ENCODE results near the gene GABBR2. TPM values are rescaled to one million over a fixed set of nuclear protein-coding genes. Genes with fewer than 3 reads are reported as not detected.
"Not testable (repeated sequence)": the region's sequence is repeated elsewhere in the genome, so short reads cannot be mapped to it uniquely, and the experiment has no call there.

GABBR2 gene
- total and polyA plus RNA-seq, 4 experiments from 2014 or later, result not detected

DNA sequence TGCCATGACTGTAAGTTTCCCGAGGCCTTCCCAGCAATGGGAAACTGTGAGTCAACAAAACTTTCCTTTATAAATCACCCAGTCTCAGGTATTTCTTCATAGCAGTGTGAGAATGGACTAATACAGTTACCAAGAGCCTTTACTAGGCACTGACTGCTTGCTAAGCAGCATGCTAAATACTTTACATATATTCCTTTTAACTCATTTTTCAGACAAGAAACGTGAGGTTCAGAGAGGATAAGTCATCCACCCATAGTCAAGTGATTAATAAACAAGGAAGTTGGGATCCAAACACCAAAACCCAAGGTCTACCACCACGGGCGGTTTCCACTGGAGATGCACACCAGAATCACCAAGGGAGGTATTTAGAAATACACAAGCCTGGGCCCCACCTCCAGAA lies 50.8 kb downstream of the GABBR2 start:
- no peaks in the 10 kb centered on the region for H3K9me3 ChIP-seq (ENCODE audit: control insufficient read depth in 1 of 2, low read length in 2 of 2)
- no peak overlapping the region for H3K27ac ChIP-seq (ENCODE audit: low read depth, low read length)
- intact Hi-C loops (cut with micrococcal nuclease), result no loop called here
- Mint-ChIP-seq H3K27ac (no peak overlapping the region), H3K27me3 (peaks cover 1 to 19% of the 10 kb centered on the region in 2 donors), H3K4me1 (no peaks in the 10 kb centered on the region), H3K9me3 (peaks cover 0 to 5% (median 1%) of the 10 kb centered on the region in 8 donors), H3K4me3 (no peak overlapping the region), H3K36me3 (no peaks in the 10 kb centered on the region)
- H3K27me3 ChIP-seq (ENCODE audit: insufficient read depth, low read length), result no peaks in the 10 kb centered on the region
- ChIA-PET CTCF (ENCODE audit: partially characterized antibody) (no interaction called here), POLR2A (ENCODE audit: partially characterized antibody) (no interaction called here)
- DNase-seq, result no peak
- H3K4me1 ChIP-seq (ENCODE audit: insufficient read depth, low read length), result no peaks in the 10 kb centered on the region
- H3K36me3 ChIP-seq (ENCODE audit: insufficient read depth, low read length), result no peaks in the 10 kb centered on the region
- H3K4me3 ChIP-seq (ENCODE audit: low read length in 2 of 2), result no peak overlapping the region

DNA sequence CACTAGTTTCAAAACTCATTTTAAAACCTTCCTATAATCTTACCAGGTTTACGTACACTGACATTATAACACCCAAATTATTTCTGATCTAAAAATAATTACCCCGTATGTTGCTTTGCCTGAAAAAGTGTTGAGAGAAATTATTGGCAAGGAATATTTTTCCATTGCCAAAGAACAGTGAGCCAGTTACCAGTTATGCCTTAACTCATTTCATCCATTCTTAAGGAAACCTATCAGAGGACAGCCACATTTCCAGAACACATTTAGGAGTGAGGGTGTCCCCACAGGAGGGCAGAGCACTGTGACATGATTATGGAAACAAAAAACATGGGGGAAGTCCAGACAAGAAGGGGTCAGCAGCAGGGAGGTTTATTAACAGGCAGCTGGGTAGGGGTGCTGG lies 52.2 kb downstream of the GABBR2 start:
- Mint-ChIP-seq H3K9me3 (peaks cover 0 to 5% (median 0%) of the 10 kb centered on the region in 8 donors), H3K27ac (no peak overlapping the region), H3K4me1 (no peaks in the 10 kb centered on the region), H3K27me3 (peaks cover 0 to 10% of the 10 kb centered on the region in 2 donors), H3K36me3 (no peaks in the 10 kb centered on the region), H3K4me3 (no peak overlapping the region)
- Histone ChIP-seq H3K4me3 (ENCODE audit: low read length in 2 of 2) (no peak overlapping the region), H3K27ac (ENCODE audit: low read depth, low read length) (no peak overlapping the region), H3K36me3 (ENCODE audit: insufficient read depth, low read length) (no peaks in the 10 kb centered on the region), H3K27me3 (ENCODE audit: insufficient read depth, low read length) (no peaks in the 10 kb centered on the region), H3K9me3 (ENCODE audit: control insufficient read depth in 1 of 2, low read length in 2 of 2) (no peaks in the 10 kb centered on the region), H3K4me1 (ENCODE audit: insufficient read depth, low read length) (no peaks in the 10 kb centered on the region)
- ChIA-PET POLR2A (ENCODE audit: partially characterized antibody) (no interaction called here), CTCF (ENCODE audit: partially characterized antibody) (no interaction called here)
- no peak for DNase-seq
- intact Hi-C loops (cut with micrococcal nuclease), result no loop called here

DNA sequence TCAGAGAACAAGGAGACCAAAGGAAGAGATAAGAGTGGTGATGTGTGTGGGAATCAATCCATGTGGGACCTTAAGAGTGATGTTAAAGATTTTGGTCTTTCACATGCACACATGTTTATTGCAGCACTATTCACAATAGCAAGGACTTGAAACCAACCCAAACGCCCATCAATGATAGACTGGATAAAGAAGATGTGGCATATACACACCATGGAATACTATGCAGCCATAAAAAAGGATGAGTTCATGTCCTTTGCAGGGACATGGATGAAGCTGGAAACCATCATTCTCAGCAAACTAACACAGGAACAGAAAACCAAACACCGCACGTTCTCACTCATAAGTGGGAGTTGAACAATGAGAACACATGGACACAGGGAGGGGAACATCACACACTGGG lies 53.3 kb downstream of the GABBR2 start:
- H3K4me3 ChIP-seq (ENCODE audit: low read length in 2 of 2); H3K9me3 ChIP-seq (ENCODE audit: control insufficient read depth in 1 of 2, low read length in 2 of 2); H3K4me1 ChIP-seq (ENCODE audit: insufficient read depth, low read length); intact Hi-C loops (cut with micrococcal nuclease); H3K9me3 Mint-ChIP-seq; H3K27ac Mint-ChIP-seq; DNase-seq; H3K4me3 Mint-ChIP-seq; CTCF ChIA-PET (ENCODE audit: partially characterized antibody); POLR2A ChIA-PET (ENCODE audit: partially characterized antibody); H3K27me3 ChIP-seq (ENCODE audit: insufficient read depth, low read length); H3K27ac ChIP-seq (ENCODE audit: low read depth, low read length); H3K36me3 Mint-ChIP-seq; H3K4me1 Mint-ChIP-seq; H3K36me3 ChIP-seq (ENCODE audit: insufficient read depth, low read length): not testable (repeated sequence)
- peaks cover 0 to 10% of the 10 kb centered on the region in 2 donors for H3K27me3 Mint-ChIP-seq

DNA sequence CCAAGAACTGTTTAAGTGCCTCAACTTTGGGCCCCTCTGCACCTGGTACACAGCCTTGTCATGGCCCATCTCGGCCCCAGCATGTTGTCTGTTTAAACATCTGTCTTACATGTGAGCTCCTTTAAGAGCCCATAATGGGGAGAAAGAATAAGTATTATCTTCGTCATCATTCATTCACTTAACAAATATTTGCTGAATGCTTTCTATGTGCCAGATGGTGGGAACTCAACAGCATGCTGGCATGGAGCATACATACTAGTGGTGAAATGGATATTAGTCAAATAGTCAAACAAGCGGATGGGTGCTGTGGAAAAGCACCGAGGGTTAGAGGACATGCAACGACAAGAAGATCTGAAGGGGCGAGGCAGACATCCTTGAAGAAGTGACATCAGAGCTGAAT lies 54.5 kb downstream of the GABBR2 start:
- H3K9me3 ChIP-seq (ENCODE audit: control insufficient read depth in 1 of 2, low read length in 2 of 2), result no peaks in the 10 kb centered on the region
- ChIA-PET CTCF (ENCODE audit: partially characterized antibody) (no interaction called here), POLR2A (ENCODE audit: partially characterized antibody) (no interaction called here)
- intact Hi-C loops (cut with micrococcal nuclease), result no loop called here
- Mint-ChIP-seq H3K27me3 (peaks cover 3 to 7% of the 10 kb centered on the region in 2 donors), H3K36me3 (no peaks in the 10 kb centered on the region), H3K9me3 (peaks cover 0 to 5% (median 0%) of the 10 kb centered on the region in 8 donors), H3K4me3 (no peak overlapping the region), H3K4me1 (no peaks in the 10 kb centered on the region), H3K27ac (peak overlapping the region in 1 of 7 donors; percentile 26)
- H3K4me3 ChIP-seq (ENCODE audit: low read length in 2 of 2), result no peak overlapping the region
- H3K4me1 ChIP-seq (ENCODE audit: insufficient read depth, low read length), result no peaks in the 10 kb centered on the region
- H3K36me3 ChIP-seq (ENCODE audit: insufficient read depth, low read length), result no peaks in the 10 kb centered on the region
- DNase-seq, result no peak
- no peak overlapping the region for H3K27ac ChIP-seq (ENCODE audit: low read depth, low read length)
- H3K27me3 ChIP-seq (ENCODE audit: insufficient read depth, low read length), result no peaks in the 10 kb centered on the region

DNA sequence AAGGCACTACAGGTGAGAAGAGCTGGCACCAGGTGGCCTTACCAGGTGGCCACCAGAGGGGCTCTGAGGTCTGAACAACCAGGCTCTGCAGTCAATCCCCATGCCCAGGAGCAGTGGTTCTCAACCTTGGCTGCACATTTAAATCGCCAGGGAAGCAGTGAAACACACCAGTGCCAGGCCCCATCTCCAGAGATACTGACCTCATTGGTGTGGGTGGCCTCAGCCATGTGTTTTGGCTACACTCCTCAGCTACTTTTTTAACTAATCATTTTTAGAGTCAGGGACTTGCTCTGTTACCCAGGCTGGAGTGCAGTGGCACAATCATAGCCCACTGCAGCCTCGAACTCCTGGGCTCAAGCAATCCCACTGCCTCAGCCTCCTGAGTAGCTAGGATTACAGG lies 56.0 kb downstream of the GABBR2 start:
- intact Hi-C loops (cut with micrococcal nuclease), result no loop called here

DNA sequence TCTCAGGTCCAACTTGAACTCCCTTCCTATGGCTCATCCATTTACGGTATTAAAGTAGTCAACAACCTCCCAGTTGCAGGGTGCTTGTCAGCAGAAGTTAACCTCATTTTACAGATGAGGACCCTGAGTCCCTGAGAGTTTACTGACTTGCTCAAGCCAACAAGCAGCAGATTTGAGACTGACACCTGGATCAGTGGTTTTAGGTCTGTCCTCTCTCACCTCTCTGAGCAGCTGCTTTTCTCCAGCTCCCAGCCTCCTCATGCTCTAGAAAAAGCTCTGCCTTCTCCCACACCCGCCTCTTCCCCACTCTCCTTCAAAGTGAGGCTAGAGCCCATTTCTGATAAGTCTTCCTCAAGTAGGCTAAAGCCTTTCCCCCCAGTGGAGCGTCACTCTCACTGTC lies 56.4 kb downstream of the GABBR2 start:
- ChIA-PET CTCF (ENCODE audit: partially characterized antibody) (no interaction called here), POLR2A (ENCODE audit: partially characterized antibody) (no interaction called here)
- Mint-ChIP-seq H3K9me3 (peaks cover 0 to 5% (median 0%) of the 10 kb centered on the region in 8 donors), H3K4me3 (no peak overlapping the region), H3K27ac (no peak overlapping the region), H3K36me3 (no peaks in the 10 kb centered on the region), H3K27me3 (peaks cover 3 to 10% of the 10 kb centered on the region in 2 donors), H3K4me1 (no peaks in the 10 kb centered on the region)
- Histone ChIP-seq H3K4me3 (ENCODE audit: low read length in 2 of 2) (no peak overlapping the region), H3K4me1 (ENCODE audit: insufficient read depth, low read length) (no peaks in the 10 kb centered on the region), H3K36me3 (ENCODE audit: insufficient read depth, low read length) (no peaks in the 10 kb centered on the region), H3K27me3 (ENCODE audit: insufficient read depth, low read length) (no peaks in the 10 kb centered on the region), H3K27ac (ENCODE audit: low read depth, low read length) (no peak overlapping the region), H3K9me3 (ENCODE audit: control insufficient read depth in 1 of 2, low read length in 2 of 2) (no peaks in the 10 kb centered on the region)
- DNase-seq, result no peak
- intact Hi-C loops (cut with micrococcal nuclease), result no loop called here

More for the DNA sequence above, 56.0 kb downstream of the GABBR2 start:
- Histone ChIP-seq H3K27me3 (ENCODE audit: insufficient read depth, low read length) (no peaks in the 10 kb centered on the region), H3K36me3 (ENCODE audit: insufficient read depth, low read length) (no peaks in the 10 kb centered on the region), H3K4me1 (ENCODE audit: insufficient read depth, low read length) (no peaks in the 10 kb centered on the region), H3K27ac (ENCODE audit: low read depth, low read length) (no peak overlapping the region), H3K9me3 (ENCODE audit: control insufficient read depth in 1 of 2, low read length in 2 of 2) (no peaks in the 10 kb centered on the region), H3K4me3 (ENCODE audit: low read length in 2 of 2) (no peak overlapping the region)
- H3K9me3 Mint-ChIP-seq, result peaks cover 0 to 5% (median 0%) of the 10 kb centered on the region in 8 donors
- no peak overlapping the region for H3K27ac Mint-ChIP-seq
- peaks cover 3 to 10% of the 10 kb centered on the region in 2 donors for H3K27me3 Mint-ChIP-seq
- H3K36me3 Mint-ChIP-seq, result no peaks in the 10 kb centered on the region
- POLR2A ChIA-PET (ENCODE audit: partially characterized antibody), result no interaction called here
- H3K4me3 Mint-ChIP-seq, result no peak overlapping the region
- H3K4me1 Mint-ChIP-seq, result no peaks in the 10 kb centered on the region
- CTCF ChIA-PET (ENCODE audit: partially characterized antibody), result interaction anchor here (0.9 kb wide), 1 partner anchor 9 kb away, joined by 3 read pairs; no protein-coding TSS in a partner anchor
- no peak for DNase-seq

DNA sequence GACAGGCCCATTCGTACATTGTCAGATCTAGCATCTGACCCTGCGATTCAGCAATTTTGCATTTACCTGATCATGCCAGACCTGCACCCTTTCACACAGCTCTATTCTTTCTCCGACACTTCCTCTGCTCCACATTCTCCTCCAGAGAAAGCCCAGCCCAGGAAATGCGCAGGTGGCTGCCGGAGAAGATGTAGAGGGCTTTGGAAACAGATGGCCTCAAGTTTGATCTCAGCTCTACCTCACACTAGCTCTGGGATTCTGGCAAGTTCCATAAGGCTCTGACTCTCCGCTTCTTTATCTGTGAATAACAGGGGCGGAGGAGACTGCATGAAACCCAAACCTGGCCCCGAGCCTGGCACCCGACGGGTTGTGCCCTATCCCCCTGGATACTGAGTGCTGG lies 61.5 kb downstream of the GABBR2 start:
- no peaks in the 10 kb centered on the region for H3K9me3 ChIP-seq (ENCODE audit: control insufficient read depth in 1 of 2, low read length in 2 of 2)
- no peaks in the 10 kb centered on the region for H3K36me3 ChIP-seq (ENCODE audit: insufficient read depth, low read length)
- Mint-ChIP-seq H3K4me1 (no peaks in the 10 kb centered on the region), H3K9me3 (peaks cover 0 to 3% (median 0%) of the 10 kb centered on the region in 8 donors), H3K36me3 (no peaks in the 10 kb centered on the region), H3K27me3 (peaks cover 9% of the 10 kb centered on the region in 2 donors), H3K27ac (no peak overlapping the region), H3K4me3 (no peak overlapping the region)
- DNase-seq, result no peak
- ChIA-PET POLR2A (ENCODE audit: partially characterized antibody) (no interaction called here), CTCF (ENCODE audit: partially characterized antibody) (no interaction called here)
- H3K4me3 ChIP-seq (ENCODE audit: low read length in 2 of 2), result no peak overlapping the region
- no peak overlapping the region for H3K27ac ChIP-seq (ENCODE audit: low read depth, low read length)
- intact Hi-C loops (cut with micrococcal nuclease), result no loop called here
- H3K4me1 ChIP-seq (ENCODE audit: insufficient read depth, low read length), result no peaks in the 10 kb centered on the region
- peaks cover 4% of the 10 kb centered on the region for H3K27me3 ChIP-seq (ENCODE audit: insufficient read depth, low read length)

DNA sequence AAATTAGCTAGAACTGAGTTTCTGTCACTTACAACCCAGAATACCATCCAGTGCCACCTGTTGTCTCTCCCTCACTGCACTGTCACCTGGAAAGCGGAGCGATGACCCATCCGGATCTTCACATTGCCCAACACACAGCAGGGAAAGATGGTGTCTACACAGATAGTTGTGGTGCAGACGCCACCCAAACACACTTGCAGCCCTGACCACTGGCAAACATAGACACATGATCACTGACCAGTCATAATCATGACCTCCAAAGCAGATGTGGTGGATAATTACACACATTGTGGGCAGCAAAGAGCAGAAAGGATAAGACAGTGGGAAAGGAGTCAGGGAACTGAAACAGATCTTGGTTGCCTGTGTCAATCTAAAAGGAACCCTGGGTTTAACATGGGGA lies 64.7 kb downstream of the GABBR2 start:
- no peaks in the 10 kb centered on the region for H3K36me3 Mint-ChIP-seq
- H3K36me3 ChIP-seq (ENCODE audit: insufficient read depth, low read length), result no peaks in the 10 kb centered on the region
- no peak overlapping the region for H3K4me3 ChIP-seq (ENCODE audit: low read length in 2 of 2)
- H3K9me3 Mint-ChIP-seq, result peaks cover 0 to 3% (median 0%) of the 10 kb centered on the region in 8 donors
- no peak overlapping the region for H3K27ac ChIP-seq (ENCODE audit: low read depth, low read length)
- no peak for DNase-seq
- H3K9me3 ChIP-seq (ENCODE audit: control insufficient read depth in 1 of 2, low read length in 2 of 2), result no peaks in the 10 kb centered on the region
- no peak overlapping the region for H3K4me3 Mint-ChIP-seq
- no peak overlapping the region for H3K27ac Mint-ChIP-seq
- ChIA-PET CTCF (ENCODE audit: partially characterized antibody) (interaction anchor here (1.2 kb wide), 1 partner anchor 9 kb away, joined by 3 read pairs; no protein-coding TSS in a partner anchor), POLR2A (ENCODE audit: partially characterized antibody) (no interaction called here)
- peaks cover 10 to 15% of the 10 kb centered on the region in 2 donors for H3K27me3 Mint-ChIP-seq
- H3K27me3 ChIP-seq (ENCODE audit: insufficient read depth, low read length), result peaks cover 7% of the 10 kb centered on the region
- intact Hi-C loops (cut with micrococcal nuclease), result no loop called here
- no peaks in the 10 kb centered on the region for H3K4me1 Mint-ChIP-seq
- no peaks in the 10 kb centered on the region for H3K4me1 ChIP-seq (ENCODE audit: insufficient read depth, low read length)

Measured in CD4-positive, alpha-beta memory T cell (primary cell).